Measurements from ENCODE around the gene DISP2. TPM values are rescaled to one million over a fixed set of nuclear protein-coding genes. Genes with fewer than 3 reads are reported as not detected.

Gene DISP2
- total and polyA plus RNA-seq, 9 of the 15 experiments (the other 6 are each of a cell fraction or from before 2014, with no cell fraction given) = 0.06 to 0.89 (median 0.15) TPM; not detected in 1

DNA sequence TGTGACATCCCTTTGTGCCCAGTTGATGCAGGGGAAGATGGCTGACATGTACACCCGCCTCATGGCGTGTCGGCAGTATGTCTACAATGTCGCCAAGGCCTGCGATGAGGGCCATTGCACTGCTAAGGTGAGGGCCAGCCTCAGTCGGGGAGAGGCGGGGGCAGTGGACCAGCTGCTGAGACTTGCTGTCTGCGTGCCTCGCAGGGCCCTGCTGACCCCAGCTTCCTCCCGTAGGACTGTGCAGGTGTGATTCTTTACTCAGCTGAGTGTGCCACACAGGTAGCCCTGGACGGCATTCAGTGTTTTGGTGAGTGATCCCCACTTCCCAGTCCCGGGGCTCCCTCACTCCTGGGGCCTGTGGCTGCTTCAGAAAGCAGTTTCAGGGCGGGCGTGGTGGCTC is 58.0 kb downstream of the DISP2 start:
- Histone ChIP-seq H3K79me2 (ENCODE audit: control insufficient read depth, insufficient read depth, low read length) (no peaks in the 10 kb centered on the region), H4K20me1 (replicated peaks; ENCODE audit: control insufficient read depth, insufficient read depth, low read length) (no peaks in the 10 kb centered on the region), H2AFZ (ENCODE audit: low read depth, low read length) (no peak overlapping the region), H3K4me3 (no peak overlapping the region), H3K9me1 (ENCODE audit: control insufficient read depth, insufficient read depth, low read length) (no peaks in the 10 kb centered on the region), H3K4me1 (replicated peaks in 1 of 2; ENCODE audit: control insufficient read depth in 2 of 2, insufficient read depth in 2 of 2, low read length in 2 of 2) (peaks cover 0 to 7% of the 10 kb centered on the region in 2 experiments; a peak in 2 of 5 replicates), H3K4me2 (ENCODE audit: insufficient read depth, low read length) (no peak overlapping the region), H3K9ac (ENCODE audit: insufficient read depth in 1 of 2, low read depth in 2 of 2, low read length in 2 of 2) (0 out of 4 replicates have a peak overlapping the region, but pooled peaks of 1 of the 2 experiments have one; percentile 13), H3K27me3 (ENCODE audit: control insufficient read depth in 2 of 2, insufficient read depth in 2 of 2, low read length in 2 of 2) (no peaks in the 10 kb centered on the region), H3K36me3 (ENCODE audit: control insufficient read depth, insufficient read depth, low read length) (no peaks in the 10 kb centered on the region), H3K27ac (ENCODE audit: extremely low read depth, low read depth, low read length) (no peak overlapping the region), H3K9me3 (replicated peaks; ENCODE audit: control insufficient read depth, insufficient read depth, low read depth, low read length) (no peaks in the 10 kb centered on the region)
- CTCF ChIA-PET (ENCODE audit: low intra/inter-chr PET ratio) = no interaction called here
- no peak for DNase-seq (ENCODE audit: extremely low read depth in 1 of 4, low spot score in 3 of 4)
- WGBS (ENCODE audit: insufficient coverage, low coverage, missing lambda C conversion rate) = 84% methylated on average over 14 of the region's 14 CpGs
- TF ChIP-seq TOE1 (IDR thresholded peaks at IDR 0.05; ENCODE audit: borderline replicate concordance) (no peak), TOE1 (CRISPR knock-in tag; IDR thresholded peaks at IDR 0.05; ENCODE audit: borderline replicate concordance, low read depth) (no peak), MYNN (IDR thresholded peaks at IDR 0.05) (no peak), MYNN (CRISPR knock-in tag; IDR thresholded peaks at IDR 0.05) (no peak), CHD4 (IDR thresholded peaks at IDR 0.05; ENCODE audit: insufficient read depth, insufficient replicate concordance, low read depth, low read length, poor library complexity, severe bottlenecking) (no peak), BHLHE40 (IDR thresholded peaks at IDR 0.05; ENCODE audit: low read length) (no peak), NCOA4 (IDR thresholded peaks at IDR 0.05; ENCODE audit: partially characterized antibody) (no peak), HDAC8 (tag; IDR thresholded peaks at IDR 0.05) (no peak), GTF2E2 (tag; IDR thresholded peaks at IDR 0.05) (no peak)
- TF ChIP-seq, protein P1, sequence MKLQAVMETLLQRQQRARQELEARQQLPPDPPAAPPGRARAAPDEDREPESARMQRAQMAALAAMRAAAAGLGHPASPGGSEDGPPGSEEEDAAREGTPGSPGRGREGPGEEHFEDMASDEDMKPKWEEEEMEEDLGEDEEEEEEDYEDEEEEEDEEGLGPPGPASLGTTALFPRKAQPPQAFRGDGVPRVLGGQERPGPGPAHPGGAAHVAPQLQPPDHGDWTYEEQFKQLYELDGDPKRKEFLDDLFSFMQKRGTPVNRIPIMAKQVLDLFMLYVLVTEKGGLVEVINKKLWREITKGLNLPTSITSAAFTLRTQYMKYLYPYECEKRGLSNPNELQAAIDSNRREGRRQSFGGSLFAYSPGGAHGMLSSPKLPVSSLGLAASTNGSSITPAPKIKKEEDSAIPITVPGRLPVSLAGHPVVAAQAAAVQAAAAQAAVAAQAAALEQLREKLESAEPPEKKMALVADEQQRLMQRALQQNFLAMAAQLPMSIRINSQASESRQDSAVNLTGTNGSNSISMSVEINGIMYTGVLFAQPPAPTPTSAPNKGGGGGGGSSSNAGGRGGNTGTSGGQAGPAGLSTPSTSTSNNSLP (IDR thresholded peaks at IDR 0.05; ENCODE audit: borderline replicate concordance, low read depth, low read length) = no peak
- TF ChIP-seq, protein P2, sequence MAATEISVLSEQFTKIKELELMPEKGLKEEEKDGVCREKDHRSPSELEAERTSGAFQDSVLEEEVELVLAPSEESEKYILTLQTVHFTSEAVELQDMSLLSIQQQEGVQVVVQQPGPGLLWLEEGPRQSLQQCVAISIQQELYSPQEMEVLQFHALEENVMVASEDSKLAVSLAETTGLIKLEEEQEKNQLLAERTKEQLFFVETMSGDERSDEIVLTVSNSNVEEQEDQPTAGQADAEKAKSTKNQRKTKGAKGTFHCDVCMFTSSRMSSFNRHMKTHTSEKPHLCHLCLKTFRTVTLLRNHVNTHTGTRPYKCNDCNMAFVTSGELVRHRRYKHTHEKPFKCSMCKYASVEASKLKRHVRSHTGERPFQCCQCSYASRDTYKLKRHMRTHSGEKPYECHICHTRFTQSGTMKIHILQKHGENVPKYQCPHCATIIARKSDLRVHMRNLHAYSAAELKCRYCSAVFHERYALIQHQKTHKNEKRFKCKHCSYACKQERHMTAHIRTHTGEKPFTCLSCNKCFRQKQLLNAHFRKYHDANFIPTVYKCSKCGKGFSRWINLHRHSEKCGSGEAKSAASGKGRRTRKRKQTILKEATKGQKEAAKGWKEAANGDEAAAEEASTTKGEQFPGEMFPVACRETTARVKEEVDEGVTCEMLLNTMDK (IDR thresholded peaks at IDR 0.05; ENCODE audit: borderline replicate concordance, insufficient read depth, low read depth, low read length, poor library complexity, severe bottlenecking) = no peak
- TF ChIP-seq, protein P3, sequence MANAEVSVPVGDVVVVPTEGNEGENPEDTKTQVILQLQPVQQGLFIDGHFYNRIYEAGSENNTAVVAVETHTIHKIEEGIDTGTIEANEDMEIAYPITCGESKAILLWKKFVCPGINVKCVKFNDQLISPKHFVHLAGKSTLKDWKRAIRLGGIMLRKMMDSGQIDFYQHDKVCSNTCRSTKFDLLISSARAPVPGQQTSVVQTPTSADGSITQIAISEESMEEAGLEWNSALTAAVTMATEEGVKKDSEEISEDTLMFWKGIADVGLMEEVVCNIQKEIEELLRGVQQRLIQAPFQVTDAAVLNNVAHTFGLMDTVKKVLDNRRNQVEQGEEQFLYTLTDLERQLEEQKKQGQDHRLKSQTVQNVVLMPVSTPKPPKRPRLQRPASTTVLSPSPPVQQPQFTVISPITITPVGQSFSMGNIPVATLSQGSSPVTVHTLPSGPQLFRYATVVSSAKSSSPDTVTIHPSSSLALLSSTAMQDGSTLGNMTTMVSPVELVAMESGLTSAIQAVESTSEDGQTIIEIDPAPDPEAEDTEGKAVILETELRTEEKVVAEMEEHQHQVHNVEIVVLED (CRISPR knock-in tag; IDR thresholded peaks at IDR 0.05) = no peak
- intact Hi-C loops (cut with micrococcal nuclease) = no loop called here
- BruUV-seq (replicated peaks) = no TSS peak
- in situ Hi-C loops (cut with MboI) = no loop called here
- POLR2A ChIA-PET = no interaction called here
- no peak for ATAC-seq
- no peak for FAIRE-seq

Data from K562 (cell line).